Measurements from ENCODE around the gene SEPTIN6.

The SEPTIN6 gene

DNA sequence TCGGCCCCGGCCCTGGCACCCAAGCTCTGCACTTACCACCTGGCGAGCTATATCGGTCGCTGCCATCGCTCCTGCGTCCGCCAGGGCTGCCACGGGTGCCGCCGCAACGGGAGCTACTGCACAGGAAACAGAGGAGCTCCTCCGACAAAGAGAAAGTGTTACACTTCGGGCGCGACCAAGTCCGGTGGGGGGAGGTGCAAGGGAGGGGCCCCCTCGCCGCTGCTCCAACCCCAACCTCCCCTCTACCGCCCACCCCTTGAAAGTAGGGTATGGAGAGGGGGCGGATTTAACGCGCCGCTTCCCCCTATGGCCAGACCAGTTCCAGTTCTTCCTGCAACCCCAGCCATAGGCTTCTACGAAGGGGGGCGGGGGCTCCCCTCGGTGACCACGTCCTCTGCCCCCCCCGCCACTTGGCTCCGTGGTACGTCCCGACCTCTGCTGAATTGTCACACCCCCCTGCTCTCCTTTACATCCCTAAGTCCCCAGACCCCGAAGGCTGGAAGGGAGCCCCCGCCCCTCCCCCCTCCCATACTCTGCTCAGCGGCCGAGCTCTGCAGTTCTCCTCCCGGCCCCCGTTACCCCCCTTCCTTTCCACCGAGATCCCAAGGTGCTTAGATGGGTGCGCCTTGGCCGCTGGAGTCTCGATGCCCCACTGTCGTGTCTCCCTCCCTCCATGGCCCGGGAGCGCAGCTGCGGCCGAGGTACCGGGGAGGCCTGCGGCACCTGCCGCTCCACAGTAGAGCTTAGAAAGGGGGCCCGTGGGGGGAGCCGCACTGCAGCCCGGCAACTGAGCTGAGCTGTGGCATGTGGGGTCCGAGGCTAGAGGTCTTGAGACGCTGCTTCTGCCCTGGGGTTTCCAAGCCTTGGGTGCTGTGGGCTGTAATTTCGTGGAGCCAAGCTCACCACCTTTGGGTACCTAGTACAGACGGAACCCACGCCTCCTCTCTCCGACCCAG is at the start of gene SEPTIN6:
SEPTIN6 (minus strand) TSS at position 129 of the 956 bp plus-strand sequence; CDS start at position 66, 63 bp downstream.
- DNase-seq, result peak; percentile 88

DNA sequence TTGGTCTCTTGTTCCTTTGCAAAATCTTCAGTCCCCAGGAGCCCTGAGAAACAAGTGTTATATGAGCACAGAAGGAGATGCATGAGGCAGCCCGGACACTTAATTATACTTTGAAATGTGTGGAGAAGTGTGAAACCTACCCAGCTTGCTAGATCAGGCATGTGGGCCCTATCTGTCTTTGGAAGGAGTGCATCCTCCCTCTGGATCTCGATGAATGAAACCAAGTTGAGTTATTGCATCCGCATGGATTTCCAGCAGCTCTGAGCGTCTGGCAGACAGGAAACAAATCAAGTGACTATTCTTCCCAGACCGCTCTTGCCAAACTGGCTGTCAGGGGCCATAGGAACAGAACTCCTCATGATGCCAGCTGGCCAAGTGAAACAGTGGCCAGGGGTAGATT is 45.8 kb upstream of the SEPTIN6 start:
- no peak for DNase-seq

DNA sequence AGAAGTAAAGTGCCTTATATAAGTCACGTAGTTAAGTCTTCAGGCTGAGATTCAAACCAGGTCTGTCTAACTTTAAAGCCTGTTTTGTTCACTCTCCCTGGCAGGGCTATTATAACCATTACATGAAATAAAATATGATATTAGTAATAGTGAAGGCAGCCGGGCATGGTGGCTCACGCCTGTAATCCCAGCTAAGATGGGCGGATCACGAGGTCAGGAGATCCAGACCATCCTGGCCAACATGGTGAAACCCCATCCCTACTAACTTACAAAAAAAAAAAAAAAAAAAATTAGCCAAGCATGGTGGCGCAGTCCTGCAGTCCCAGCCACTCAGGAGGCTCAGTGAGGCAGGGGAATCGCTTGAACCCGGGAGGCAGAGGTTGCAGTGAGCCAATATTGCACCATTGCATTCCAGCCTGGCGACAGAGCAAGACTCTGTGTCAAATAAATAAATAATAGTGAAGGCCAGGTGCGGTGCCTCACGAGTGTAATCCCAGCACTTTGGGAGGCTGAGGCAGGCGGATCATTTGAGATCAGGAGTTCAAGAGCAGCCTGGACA is 43.3 kb upstream of the SEPTIN6 start:
- no peak for DNase-seq

- no peak for DNase-seq
Measured at GRCh38 chrX:119735467-119735866, 42.5 kb upstream of the SEPTIN6 start.

DNA sequence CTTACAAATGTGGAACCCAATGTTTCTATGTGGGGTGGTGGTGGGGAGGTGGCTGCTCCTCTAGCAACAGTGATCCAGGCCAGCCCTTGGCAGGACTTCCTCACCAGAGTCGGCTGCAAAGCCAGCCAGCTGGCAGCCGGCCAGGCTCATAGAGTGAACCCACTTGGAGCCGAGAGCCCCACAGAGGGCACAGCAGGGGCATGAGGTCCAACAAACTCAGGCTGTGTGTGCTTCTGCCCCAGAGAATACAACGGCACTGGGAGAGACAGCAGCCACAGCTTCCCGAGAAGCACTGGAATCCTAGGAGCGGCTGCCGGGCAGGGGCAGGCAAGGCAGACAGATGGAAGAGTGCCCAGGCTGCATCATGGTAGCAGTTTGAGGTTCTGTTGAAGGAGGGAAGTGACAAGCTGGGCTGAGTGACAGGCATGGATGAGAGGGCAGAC is 42.0 kb upstream of the SEPTIN6 start:
- no peak for DNase-seq

DNA sequence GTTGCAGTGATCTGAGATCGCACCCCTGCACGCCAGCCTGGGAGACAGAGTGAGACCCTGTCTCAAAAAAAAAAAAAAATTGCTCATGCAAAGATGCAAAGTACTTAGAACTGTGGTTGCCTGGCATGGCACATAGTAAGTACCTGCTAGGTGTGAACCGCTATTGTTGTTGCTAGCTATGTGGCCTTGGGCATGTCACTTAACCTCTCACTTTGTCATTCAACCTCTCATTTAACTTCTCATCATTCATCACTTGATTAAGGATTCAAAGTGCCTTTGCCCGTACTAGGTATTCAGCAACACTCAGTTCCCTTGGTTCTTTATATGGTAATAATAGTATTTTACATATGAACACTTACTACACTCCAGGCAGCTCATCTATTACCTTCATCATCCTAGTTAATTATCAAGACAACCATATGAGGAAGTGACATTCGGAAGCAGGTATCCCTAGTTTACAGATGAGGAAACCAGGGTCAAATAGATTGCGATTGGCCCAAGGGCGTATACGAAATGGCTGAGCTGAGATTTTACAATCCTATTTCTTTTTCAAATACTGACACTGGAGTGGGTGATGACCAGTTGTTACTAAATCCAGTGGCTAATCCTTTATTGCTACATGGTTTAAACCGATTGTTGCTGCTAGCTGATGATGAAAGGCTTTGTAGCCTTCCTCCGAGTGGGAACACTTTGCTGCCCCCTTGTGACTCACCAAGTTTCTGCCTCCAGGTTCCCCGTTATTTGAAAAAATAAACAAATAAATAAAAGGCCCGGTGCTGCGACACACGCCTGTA is 36.6 kb upstream of the SEPTIN6 start:
- DNase-seq, result peak; percentile 76

DNA sequence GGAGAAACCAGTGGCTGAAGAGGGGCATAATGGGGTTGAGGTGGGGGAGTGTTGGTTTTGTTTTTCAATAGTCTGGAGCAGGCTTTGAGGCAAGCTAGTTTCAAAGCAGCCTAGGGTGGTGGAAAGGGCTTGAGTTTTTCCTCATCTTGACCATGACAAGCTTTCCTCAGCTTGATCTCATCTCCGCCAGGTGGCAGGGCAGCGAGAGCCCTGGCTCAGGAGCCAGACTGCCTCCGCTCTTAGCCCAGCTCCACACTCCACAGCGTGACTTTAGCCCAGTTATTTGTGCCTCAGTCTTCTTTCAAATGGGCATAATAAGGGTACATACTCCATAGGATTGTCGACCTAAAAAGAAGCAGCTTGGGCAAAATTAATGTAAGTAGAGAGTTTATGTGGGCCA is 35.5 kb upstream of the SEPTIN6 start:
- no peak for DNase-seq

DNA sequence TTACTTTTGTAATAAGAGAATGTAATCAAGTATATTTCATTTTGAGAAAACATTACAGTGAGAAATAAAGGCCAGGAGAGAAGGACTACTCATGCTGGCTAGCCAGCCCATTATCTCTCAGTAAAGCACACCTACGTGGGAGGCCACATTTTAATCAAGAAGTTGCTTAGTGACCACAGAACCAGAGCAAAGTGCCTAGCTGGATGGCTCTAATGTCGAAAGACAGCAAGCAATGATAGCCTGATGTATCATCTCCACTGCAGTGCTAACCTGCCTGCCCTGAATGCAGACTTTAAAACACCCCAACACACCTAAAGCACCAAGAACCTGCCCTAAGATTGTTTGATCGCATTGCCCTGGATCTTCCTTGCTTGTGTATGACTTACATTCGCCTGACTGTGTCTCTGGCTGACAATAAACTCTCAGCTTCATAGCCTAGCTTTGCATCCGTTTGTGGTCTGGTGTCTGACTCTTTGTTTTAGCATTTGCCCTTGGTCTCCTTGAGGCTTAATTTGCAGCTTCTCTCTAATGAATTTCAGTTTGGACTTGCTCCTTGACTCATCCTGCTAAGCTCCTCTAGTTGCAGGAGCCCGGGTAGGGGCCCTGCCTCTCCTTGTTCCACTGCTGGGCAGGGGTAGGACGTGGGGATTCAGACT is 34.1 kb upstream of the SEPTIN6 start:
- DNase-seq, result peak; percentile 28

DNA sequence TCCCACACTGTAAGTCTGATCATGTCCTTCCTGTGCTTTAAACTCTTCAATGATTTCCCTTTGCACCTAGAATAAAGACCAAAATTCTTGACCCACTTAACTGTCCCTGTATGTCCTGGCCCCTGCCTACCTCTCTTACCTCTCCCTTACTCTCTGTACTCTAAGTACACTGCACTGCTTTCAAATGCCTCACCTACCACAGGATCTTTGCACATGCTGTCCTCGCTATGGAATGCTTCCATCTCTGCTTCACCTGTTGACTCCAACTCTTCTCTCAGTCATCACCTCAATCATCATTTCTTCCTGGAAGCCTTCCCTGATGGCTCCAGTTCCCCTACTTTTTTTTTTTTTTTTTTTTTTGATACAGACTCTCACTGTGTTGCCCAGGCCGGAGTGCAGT is 29.0 kb upstream of the SEPTIN6 start:
- no peak for DNase-seq

DNA sequence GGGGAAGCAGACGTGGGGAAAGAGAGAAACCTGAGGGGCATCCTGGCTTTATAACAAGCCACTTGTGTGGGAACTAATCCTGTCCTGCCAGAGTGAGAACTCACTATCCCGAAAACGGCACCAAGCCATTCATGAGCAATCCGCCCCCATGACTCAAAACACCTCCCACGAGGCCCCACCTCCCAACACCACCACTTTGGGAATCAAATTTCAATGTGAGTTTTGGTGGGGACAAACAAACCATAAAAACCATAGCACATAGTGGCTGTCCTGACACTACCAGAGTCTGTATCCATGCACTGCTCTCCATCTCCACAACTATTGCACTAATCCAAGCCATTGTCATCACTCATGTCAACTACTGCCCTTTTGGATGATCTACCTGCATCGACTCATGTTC is 28.5 kb upstream of the SEPTIN6 start:
- DNase-seq, result no peak

DNA sequence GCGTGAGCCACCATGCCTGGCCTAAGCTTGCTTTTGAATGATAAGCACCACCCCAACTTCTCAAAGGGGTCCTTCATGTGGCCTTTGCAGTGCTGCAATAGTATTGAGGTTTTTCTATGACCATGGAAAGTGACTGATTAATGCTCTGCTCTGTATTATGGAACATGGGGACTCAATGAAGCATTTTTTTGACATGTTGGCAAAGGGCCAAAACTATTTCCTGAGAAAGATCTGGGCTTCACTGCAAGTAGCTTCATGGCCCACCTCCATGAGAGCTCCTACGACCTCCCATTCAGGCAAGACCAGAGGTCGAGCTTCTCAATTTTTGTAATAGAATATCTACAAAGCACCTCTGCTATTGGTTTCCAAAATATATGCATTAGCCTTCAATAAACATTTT is 16.7 kb upstream of the SEPTIN6 start:
- DNase-seq, result no peak

DNA sequence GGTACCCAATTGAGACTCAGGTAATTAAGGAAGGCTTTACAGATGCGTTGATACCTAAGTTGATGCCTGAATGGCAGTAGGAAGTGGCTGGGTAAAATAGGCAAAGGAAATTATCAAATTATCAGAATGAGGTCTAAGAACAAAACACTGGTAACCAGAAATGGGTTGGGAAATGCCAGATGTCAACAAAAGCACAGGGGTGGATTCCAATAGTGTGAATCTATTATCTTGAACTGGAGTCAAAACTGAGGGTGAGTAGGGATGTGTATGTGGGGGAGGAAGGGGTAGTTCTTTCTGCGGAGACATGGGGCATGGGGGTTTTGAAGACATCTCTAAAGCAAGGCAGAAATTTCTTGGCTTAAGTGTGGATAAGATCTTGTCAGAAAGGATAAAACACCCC is 16.0 kb upstream of the SEPTIN6 start:
- DNase-seq, result no peak

DNA sequence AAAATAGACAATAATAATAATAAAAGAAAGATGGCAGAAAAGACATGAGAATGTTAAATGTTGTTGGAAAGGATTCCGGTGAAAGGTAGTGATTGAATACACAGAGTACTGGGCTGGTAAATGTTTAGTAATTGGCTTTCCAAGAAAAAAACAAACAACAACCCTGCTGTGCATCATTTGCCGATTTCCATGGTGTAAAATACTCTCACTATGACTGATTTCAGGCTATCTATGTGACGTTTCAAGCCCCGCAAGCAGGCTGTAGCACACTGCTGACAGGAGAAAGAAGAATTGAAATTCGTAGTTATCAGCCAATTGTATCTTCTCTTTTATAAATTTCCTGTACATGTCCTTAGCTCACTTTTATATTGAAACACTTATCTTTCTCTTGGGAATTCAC is 13.6 kb upstream of the SEPTIN6 start:
- no peak for DNase-seq

DNA sequence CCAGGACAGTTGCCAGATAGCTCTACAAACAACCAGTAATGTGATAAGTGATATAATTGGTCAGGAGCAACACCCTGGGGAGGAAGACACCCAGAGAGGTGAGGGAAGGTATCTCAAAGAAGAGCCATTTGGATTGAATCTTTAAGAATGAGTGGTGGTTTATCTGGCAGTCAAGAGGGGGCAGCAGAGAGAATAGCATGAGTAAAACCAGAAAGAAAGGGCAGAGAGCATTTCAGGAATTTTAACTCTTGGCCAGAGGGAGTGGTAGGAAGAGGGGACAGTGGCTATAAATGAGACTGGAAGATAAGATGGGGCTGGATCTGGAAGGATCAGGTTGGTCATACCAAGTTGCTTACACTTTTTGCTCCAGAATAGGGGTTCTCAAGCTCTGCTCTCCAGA is 5.9 kb upstream of the SEPTIN6 start:
- DNase-seq, result peak; percentile 53

DNA sequence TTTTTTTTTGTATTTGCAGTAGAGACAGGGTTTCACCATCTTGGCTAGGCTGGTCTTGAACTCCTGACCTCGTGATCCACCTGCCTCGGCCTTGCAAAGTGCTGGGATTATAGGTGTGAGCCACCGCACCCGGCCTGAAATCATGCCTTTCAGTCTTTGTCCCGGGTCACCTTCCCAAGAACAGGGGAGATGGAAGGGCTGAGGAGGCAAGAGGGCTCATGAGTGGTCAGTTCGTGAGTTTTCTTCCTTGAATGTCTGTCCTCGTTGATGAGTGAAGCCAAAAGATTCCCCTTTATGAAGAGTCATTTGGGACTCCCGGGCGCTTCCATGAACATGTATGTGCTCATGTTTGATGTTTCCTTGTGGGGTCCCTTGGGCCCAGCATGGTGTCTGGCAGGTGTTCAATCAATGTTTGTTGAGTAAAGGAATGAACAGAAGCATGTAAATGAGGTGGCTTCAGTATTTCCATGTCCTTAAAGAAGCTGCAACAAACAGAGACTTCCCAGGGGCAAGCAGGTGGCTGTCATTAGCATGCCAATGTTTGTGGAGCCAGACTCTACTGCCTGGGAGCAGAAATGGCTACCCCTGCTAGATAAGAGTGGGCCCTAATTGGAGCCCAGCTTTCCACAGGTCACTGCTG is 3.4 kb upstream of the SEPTIN6 start:
- DNase-seq, result no peak

DNA sequence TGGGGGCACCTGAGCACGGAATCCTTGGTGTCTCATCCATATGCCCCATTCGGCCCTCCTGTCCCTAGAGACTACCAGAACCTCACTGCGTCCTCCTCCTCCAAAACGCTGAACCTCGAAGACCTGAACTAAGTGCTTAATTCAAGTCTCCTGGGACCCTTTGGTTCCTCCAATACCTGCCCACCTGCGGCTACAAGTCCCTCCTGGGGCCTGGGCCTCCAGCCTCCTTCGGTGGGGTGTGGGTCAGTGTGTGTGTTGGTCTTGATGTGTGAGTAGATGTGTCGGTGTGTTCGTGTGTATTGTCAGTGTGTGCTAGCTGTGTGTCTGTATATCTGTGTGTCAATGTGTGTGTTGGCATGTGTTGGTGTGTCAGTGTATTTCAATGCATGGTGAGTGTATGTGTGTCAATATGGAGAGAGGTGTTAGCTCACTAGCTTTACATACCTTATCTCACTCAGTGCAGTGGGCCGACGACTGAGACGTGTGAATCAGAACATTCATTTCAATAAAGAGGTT is 2.6 kb upstream of the SEPTIN6 start:
- no peak for DNase-seq

- no peak for DNase-seq
Measured at GRCh38 chrX:119694601-119695534, 1.9 kb upstream of the SEPTIN6 start.

- DNase-seq, result no peak
Measured at GRCh38 chrX:119693996-119694451, 1.1 kb upstream of the SEPTIN6 start.

DNA sequence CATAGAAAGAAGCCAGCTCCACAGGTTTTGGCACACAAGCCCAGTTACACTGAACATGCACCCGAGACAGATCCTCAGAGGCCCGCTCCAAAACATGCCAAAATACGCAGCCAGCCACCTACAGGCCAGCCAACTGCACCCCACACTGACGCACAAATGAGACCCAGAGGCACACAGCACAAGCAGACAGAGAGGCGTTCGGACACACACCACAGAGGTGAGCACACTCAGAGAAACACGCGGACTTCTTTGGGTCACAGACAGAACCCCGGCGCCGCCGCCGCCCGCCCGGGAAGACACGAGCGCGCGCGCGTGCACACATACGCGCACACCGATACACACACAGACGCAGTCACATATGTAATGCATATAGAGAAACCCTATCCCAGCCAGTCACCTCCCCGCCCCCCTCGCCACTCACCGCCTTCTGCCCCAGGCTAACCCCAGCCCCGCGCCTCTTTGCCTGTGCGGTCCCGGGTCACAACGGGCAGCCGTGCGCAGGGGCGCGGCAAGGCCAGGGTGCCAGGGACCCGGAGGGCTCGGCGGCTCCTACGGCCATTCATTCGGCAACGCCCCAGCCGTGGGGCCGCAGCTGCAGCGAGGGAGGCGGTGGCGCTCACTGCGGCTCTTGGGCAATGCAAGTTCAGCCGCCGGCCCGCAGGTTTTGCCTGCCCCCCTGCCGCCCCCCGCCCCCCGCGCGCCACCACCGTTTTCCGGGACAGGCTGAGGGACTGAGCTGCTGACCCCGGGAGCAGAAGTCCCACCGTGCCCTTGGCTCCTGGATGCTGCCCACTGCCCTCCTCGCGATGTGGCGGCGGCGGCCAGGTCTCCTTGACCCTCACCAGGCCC is 553 bp downstream of the SEPTIN6 start:
- DNase-seq, result peak; percentile 59

All from CD4-positive, alpha-beta T cell treated with Interleukin-10 for 1 hour (primary cell).